Right cardiac atrium (tissue), 5 donors: ENCODE results near the gene RTN4R. TPM values are rescaled to one million over a fixed set of nuclear protein-coding genes. Genes with fewer than 3 reads are reported as not detected.
A peak's percentile ranks its signal among the peaks of the same experiment; 100 is the strongest.
"Not testable (repeated sequence)": the region's sequence is repeated elsewhere in the genome, so short reads cannot be mapped to it uniquely, and the experiment has no call there.

ENCODE experiments used
- ATAC-seq, 2 donors: fragments of 200-7000 bp; cut with Tn5 transposase; one replicate each; pipeline versions ENCODE4 v1.8.0 to v1.9.1; 2020; ENCODE audit warnings: moderate library complexity in 2 of 2, mild to moderate bottlenecking in 1 of 2
- DNase-seq, 3 donors: peaks; one replicate each; pipeline ENCODE4 v3.0.0-alpha.2; 2020
- H3K27ac ChIP-seq: one replicate; pipeline ENCODE4 v1.5.1; 2013; ENCODE audit warnings: mild to moderate bottlenecking, low read length, control low read depth, moderate library complexity
- H3K27me3 ChIP-seq: one replicate; pipeline ENCODE4 v1.6.1; 2013; ENCODE audit not compliant: control insufficient read depth, insufficient read depth
- H3K4me1 ChIP-seq: one replicate; pipeline ENCODE4 v1.6.1; 2013; ENCODE audit warnings: low read length; ENCODE audit not compliant: control insufficient read depth, insufficient read depth
- H3K4me3 ChIP-seq: one replicate; pipeline ENCODE4 v1.5.1; 2013; ENCODE audit warnings: low read length, control low read depth
- H3K9me3 ChIP-seq: one replicate; pipeline ENCODE4 v1.6.1; 2013; ENCODE audit warnings: low read length; ENCODE audit not compliant: control insufficient read depth
- WGBS: extraction: QIAGEN DNeasy Blood & Tissue Kit; methylation state at CpG from one replicate; pipeline ENCODE4 v1.1.7; 2013; 5-methylcytosine and 5-hydroxymethylcytosine counted together
- intact Hi-C, 4 donors: fragments of 100-400 bp; cut with DNase I; formaldehyde crosslinking; loops; one replicate each; pipeline versions ENCODE4 v1.11.0 to v1.14.0; 2022 to 2023
- long read RNA-seq, 4 donors: library from polyadenylated mRNA; unstranded; transcript quantifications; one replicate each; pipeline ENCODE4 v2.0.0, GENCODE V29; 2020 to 2021
- polyA plus RNA-seq: library from polyadenylated mRNA; stranded (reverse); fragments of 200-250 nt; gene quantifications from one replicate; pipeline ENCODE4 v1.2.3, GENCODE V29; 2013
- total RNA-seq, 4 donors: library from RNA; stranded (reverse); fragmentation: NEBNext Ultra II Directional; extraction: Animal tissue kit (Norgen Biotek cat#: 25700); gene quantifications; one replicate each; pipeline ENCODE4 v1.2.1, GENCODE V29; 2021
- donor health status: healthy with polysubstance abuse.
- donor health status: DM: no; HTN: yes; CAD: no.
- donor health status: DM: no; HTN: no; CAD: no.
- donor health status: DM: no; HTN: yes; CAD: no; lungs with severe emphysema.
- donor health status: DM: yes; HTN: yes; CAD: no.

The RTN4R gene
- total RNA-seq (1 to 10 TPM in 3 of 4 donors, under 1 TPM in 1; 0.56 to 1.9 (median 1.2) TPM), polyA plus RNA-seq (1.1 TPM)
- long read RNA-seq, donor 1, transcript RTN4R-201 (2 exons, 2,157 nt): major isoform, 6 of 8 reads
- long read RNA-seq, donor 1, partial matches to known transcripts: 0 of 8 reads
- long read RNA-seq, donor 1, other reads (novel, unspliced or antisense): 0 of 8 reads
- long read RNA-seq, donor 2, partial matches to known transcripts: 0 of 4 reads
- long read RNA-seq, donor 2, other reads (novel, unspliced or antisense): 0 of 4 reads
- long read RNA-seq, donor 3, partial matches to known transcripts: 0 of 4 reads
- long read RNA-seq, donor 3, other reads (novel, unspliced or antisense): 2 of 4 reads
- long read RNA-seq, donor 4, partial matches to known transcripts: 0 of 2 reads
- long read RNA-seq, donor 4, other reads (novel, unspliced or antisense): 0 of 2 reads

DNA sequence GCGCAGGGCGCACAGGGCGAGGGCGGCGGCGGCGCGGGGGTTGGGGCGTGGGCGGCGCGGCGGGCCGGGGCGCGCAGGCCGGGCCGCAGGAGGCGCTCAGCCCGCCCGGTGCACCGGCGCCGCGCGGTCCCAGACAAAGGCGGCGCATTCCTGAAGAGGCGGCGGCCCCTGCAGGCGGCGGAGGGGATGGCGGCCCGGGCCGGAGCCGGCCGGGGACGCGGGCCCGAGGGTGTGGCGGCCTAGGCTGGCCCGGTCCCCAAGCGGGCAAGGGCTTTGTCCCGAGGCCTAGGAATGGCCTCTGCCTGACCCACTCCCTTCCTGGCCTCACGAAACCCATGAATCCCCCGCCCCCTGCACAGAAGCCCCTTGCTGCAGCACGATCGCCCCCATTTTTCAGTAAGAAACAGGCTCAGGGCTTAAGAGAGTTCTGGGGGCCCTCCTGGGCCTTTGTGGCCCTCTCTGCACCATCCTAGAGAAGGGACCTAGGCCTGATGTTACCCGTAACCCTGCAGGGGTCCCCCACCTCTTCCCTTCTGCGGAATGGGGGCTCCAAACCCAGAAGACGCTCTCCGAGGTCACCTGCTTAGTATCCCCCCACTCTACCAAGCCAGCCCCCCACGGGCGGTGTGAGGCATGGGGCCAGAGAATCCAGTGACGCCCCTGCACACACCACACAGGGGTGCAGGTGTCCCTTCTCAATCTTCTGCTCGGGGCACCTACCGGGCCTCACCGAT lies at the start of gene RTN4R:
TSS of gene RTN4R (minus strand) at position 40 of the 734 bp plus-strand sequence. CDS start 226 bp downstream, outside the sequence.
- Histone ChIP-seq H3K9me3 (no peaks in the 10 kb centered on the region), H3K27me3 (no peaks in the 10 kb centered on the region), H3K4me1 (no peaks in the 10 kb centered on the region), H3K27ac (no peak within 1 kb of the TSS), H3K4me3 (peak within 1 kb of the TSS; percentile 75)
- ATAC-seq (peak; percentile 82 to 84), DNase-seq (peak; percentile 70 to 88 (median 87))
- intact Hi-C loops: loop anchor here in 2 of 4 donors (1.0 to 5.0 kb wide), 2 partner anchors 111 kb away; no protein-coding TSS in a partner anchor
- 17% methylated on average over 57 of the region's 58 CpGs for WGBS

GRCh38 chr22:20317402-20318042 lies 49.4 kb upstream of the RTN4R start:
- H3K9me3 ChIP-seq, H3K4me3 ChIP-seq, H3K27ac ChIP-seq, DNase-seq, intact Hi-C loops, H3K4me1 ChIP-seq, H3K27me3 ChIP-seq, ATAC-seq: not testable (repeated sequence)
- WGBS: 59% methylated on average over 8 of the region's 8 CpGs

DNA sequence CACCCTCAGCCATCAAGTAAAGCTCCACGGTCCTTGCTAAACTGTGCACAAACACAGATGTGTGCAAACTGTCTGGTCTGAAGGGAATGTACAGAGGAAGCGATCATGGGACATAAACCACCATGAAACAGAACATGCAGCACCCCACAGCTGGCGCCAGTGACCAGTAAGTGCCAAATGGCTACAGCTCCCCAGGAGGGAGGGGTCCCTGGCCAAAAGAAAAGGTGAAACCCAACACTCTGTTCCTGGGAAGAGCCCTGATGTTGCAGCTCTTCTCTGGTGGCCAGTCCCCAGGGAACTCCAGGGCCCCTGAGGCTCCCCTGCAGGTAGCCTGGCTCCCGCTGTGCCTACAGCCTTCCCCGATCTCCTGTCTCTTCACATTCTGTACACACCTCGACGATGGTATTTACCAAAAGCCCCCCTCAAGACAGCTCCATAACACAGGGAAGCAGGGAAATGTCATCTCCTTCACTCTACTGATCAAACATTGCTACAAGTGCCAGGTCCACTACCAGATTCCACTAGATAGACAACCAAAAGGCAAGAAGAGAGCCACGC lies 48.8 kb upstream of the RTN4R start:
- H3K27me3 ChIP-seq: no peaks in the 10 kb centered on the region
- intact Hi-C loops: no loop called here
- ATAC-seq (no peak), DNase-seq (no peak)
- no peaks in the 10 kb centered on the region for H3K9me3 ChIP-seq
- H3K27ac ChIP-seq: no peak overlapping the region
- 94% methylated on average over 8 of the region's 8 CpGs for WGBS
- H3K4me1 ChIP-seq: no peaks in the 10 kb centered on the region
- no peak overlapping the region for H3K4me3 ChIP-seq

GRCh38 chr22:20316217-20316843 lies 48.2 kb upstream of the RTN4R start:
- ATAC-seq: no peak
- no peaks in the 10 kb centered on the region for H3K27me3 ChIP-seq
- no peaks in the 10 kb centered on the region for H3K4me1 ChIP-seq
- intact Hi-C loops: no loop called here
- 83% methylated on average over 12 of the region's 12 CpGs for WGBS
- H3K27ac ChIP-seq: no peak overlapping the region
- no peak overlapping the region for H3K4me3 ChIP-seq
- H3K9me3 ChIP-seq: no peaks in the 10 kb centered on the region
- peak in 1 of 3 donors; percentile 41 for DNase-seq

DNA sequence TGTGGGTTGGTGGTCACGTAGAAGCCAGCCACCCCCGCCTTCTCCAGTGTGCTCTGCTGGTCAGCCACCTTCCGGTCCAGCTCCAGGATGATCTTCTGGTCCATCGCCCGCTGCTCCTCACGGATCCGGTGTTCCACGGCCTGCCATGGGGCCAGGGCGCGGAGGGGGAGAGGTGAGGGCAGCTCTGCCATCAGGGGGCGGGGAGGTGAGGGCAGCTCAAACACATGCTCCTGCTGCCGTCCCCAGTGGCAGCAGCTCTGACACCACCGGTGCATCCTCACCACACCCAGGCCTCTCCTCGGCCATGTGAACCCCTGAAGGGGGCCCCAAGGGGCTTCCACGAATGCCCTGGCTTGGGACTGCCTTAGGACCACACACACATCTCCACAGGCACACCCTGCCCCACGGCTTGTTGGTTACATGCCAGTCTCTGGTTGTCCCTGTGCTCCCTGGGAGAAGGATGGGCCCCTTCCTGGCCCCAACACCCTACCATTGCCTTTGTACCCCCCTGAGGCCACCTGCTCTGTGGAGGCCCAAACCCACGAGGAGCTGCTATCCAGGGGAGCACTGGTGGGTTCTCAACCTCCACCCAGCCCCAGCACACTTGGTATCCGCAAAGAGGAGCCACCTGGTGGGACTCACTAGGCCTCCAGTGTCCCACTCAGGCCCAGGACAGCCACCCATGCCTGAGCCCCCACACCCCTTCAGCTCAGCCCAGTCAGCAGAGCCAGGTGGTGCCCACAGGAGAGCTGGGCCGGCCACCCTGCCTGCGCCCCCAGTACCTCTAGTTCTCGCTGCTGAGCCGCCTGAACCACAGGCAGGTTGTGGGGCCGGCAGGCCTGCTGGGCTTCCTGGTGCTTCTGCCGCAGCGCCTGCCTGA lies 47.5 kb upstream of the RTN4R start:
- no peaks in the 10 kb centered on the region for H3K27me3 ChIP-seq
- no peak overlapping the region for H3K4me3 ChIP-seq
- DNase-seq (peak in 1 of 3 donors; percentile 37), ATAC-seq (no peak)
- H3K4me1 ChIP-seq: no peaks in the 10 kb centered on the region
- no peak overlapping the region for H3K27ac ChIP-seq
- 89% methylated on average over 25 of the region's 25 CpGs for WGBS
- no peaks in the 10 kb centered on the region for H3K9me3 ChIP-seq
- intact Hi-C loops: no loop called here

DNA sequence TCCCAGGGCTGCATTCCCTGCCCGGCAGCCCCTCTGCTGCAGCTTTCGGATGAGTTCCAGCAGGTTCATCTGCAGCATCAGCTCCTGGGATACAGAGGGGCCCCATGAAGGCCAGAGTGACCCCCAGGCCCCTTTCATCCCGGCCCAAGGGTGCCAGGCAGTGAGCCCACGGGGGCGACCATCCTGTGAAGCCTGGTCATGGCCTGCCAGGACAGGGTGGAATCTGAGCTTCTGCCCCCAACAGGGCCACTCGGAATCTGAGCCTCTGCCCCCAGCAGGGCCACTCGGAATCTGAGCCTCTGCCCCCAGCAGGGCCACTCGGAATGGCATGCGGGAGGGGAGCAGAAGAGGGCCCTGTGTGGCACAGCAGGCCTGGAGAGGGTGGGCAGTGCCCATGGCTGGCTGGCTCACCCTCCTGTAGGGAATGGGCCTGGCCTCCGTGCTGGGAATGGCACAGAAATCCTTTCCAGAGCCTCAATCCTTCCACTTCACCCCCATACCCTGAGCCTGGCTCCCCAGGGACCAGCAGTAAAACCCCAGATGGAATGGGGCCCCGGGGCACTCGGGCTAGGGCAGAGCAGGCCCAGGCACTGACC lies 46.7 kb upstream of the RTN4R start:
- intact Hi-C loops, H3K4me1 ChIP-seq, H3K27ac ChIP-seq, ATAC-seq, H3K4me3 ChIP-seq, H3K27me3 ChIP-seq, H3K9me3 ChIP-seq, DNase-seq: not testable (repeated sequence)
- WGBS: 89% methylated on average over 12 of the region's 12 CpGs

DNA sequence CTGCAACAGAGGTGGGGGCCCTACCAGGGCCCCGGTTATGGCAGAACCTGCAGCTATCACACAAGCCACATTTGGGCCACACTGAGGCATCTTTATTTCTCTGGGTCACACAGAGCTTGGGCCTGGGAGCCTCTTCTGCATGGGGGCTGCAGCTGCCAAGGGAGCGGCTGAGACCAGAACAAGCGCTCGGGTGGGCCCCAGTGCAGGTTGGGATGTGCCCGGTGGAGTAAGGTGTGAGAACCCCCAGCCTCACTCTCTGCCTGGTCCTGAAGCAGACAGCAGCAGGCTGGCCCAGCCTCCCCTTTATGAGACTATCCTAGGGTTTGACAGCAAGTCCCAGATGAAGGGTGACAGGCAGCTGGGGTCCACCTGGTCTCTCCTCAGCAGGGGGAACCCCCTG lies 46.1 kb upstream of the RTN4R start:
- DNase-seq, H3K9me3 ChIP-seq, H3K27ac ChIP-seq, ATAC-seq, H3K4me1 ChIP-seq, H3K4me3 ChIP-seq, intact Hi-C loops, H3K27me3 ChIP-seq: not testable (repeated sequence)
- WGBS: 92% methylated on average over 5 of the region's 5 CpGs

- intact Hi-C loops, H3K4me3 ChIP-seq, H3K27me3 ChIP-seq, H3K27ac ChIP-seq, ATAC-seq, H3K4me1 ChIP-seq, DNase-seq, H3K9me3 ChIP-seq: not testable (repeated sequence)
- WGBS: 79% methylated on average over 10 of the region's 11 CpGs
Observed at GRCh38 chr22:20313306-20314077, 45.4 kb upstream of the RTN4R start.
